ENCODE results near the gene NLE1.

DNA sequence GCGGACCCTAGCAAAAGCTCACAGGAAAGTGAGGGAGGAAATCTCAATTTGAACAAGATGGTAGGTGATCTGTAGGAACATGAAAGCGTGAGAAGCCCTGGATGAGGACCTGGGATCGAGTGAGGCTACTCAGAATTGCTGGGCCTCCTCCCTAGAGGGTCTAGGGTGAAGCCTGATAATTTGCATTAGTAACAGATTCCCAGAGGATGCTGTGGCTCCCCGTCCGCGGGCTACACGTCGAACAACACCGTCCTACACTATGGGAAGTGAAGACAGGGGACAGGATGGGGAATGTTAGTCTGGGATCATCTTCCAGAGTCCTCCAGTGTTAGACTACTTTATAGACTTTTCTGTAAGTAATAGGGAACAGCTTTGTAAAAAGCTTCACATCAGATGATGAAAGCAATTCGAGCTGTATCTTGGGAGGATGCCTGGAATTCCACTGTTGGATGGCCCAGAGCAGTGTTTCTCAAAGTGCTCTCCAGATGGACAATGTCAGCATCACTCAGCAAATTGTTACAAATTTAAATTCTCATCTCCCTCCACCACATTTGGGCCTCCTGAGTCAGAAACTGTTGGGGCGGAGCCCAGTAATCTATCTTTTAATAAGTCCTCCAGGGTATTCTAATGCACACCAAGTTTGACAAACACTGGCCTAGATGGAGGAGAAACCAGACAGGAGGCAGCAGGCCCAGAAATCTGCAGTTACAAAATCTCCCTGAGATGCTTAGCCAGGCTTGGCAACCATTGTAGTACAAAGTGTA lies 14.2 kb downstream of the NLE1 start:
- TF ChIP-seq, protein P1, sequence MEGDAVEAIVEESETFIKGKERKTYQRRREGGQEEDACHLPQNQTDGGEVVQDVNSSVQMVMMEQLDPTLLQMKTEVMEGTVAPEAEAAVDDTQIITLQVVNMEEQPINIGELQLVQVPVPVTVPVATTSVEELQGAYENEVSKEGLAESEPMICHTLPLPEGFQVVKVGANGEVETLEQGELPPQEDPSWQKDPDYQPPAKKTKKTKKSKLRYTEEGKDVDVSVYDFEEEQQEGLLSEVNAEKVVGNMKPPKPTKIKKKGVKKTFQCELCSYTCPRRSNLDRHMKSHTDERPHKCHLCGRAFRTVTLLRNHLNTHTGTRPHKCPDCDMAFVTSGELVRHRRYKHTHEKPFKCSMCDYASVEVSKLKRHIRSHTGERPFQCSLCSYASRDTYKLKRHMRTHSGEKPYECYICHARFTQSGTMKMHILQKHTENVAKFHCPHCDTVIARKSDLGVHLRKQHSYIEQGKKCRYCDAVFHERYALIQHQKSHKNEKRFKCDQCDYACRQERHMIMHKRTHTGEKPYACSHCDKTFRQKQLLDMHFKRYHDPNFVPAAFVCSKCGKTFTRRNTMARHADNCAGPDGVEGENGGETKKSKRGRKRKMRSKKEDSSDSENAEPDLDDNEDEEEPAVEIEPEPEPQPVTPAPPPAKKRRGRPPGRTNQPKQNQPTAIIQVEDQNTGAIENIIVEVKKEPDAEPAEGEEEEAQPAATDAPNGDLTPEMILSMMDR (IDR thresholded peaks at IDR 0.05; ENCODE audit: poor library complexity), result no peak
- TF ChIP-seq EZH2 (IDR thresholded peaks at IDR 0.05; ENCODE audit: borderline replicate concordance), result no peak
